Right forelimb (tissue), 1 donor: ENCODE results near the gene CHST8.
"Not testable (repeated sequence)": the region's sequence is repeated elsewhere in the genome, so short reads cannot be mapped to it uniquely, and the experiment has no call there.

Experiments used
- DNase-seq: peaks from one replicate; pipeline ENCODE4 v3.0.0-alpha.2; 2018

CHST8 gene

GRCh38 chr19:33693678-33694077, 71.9 kb downstream of the CHST8 start:
- DNase-seq, result no peak

GRCh38 chr19:33695547-33695946, 73.8 kb downstream of the CHST8 start:
- not testable (repeated sequence) for DNase-seq

- no peak for DNase-seq
Measured at GRCh38 chr19:33697766-33698165, 76.0 kb downstream of the CHST8 start.

GRCh38 chr19:33698576-33699435, 77.1 kb downstream of the CHST8 start:
- no peak for DNase-seq

GRCh38 chr19:33699754-33700407, 78.1 kb downstream of the CHST8 start:
- DNase-seq, result no peak

DNA sequence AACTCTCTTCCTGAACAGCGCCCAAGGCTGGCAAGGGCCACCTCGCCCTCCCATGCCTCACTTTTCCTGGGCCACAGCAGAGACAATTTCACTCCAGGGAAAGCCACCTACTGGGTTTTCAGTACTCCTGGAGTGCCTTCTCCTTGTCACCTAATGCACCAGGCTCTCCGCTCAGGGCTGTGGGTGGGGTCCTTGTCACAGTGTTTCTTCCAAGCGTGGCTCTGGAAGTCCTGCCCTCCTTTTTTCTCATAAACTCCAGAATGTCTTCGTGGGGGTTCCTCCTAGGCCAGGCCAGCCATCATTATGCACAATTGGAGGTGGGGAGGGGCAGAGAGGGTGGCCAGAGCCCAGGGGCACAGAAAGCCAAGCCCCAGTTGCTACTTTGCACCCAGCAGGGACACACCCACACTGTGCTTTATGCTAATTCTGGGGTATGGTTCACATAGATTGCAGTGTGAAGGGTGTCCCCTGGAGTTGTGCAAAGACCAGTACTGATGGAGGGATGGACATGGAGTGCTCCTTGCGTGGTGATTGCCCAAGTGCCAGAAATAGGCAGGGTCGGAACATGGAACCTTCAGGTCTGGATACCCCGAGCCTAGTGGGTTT, 78.8 kb downstream of the CHST8 start:
- no peak for DNase-seq

- no peak for DNase-seq
Measured at GRCh38 chr19:33701565-33701964, 79.8 kb downstream of the CHST8 start.

GRCh38 chr19:33702606-33703437, 81.1 kb downstream of the CHST8 start:
- no peak for DNase-seq

DNA sequence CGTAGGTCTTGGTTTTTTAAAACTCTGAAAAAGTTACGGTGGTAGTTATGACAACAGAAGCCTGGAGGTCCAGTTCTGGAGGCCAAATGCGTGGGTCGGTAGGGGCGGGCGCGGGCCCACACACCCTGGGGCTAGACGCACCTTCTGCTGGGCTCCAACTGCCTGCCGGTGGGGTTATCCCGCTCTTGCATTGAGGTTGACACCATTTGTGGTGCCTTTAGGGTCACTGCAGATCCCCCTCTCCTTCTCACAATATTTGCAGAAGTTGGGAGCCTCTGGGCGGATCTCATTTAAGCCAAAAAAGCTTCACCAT, 81.6 kb downstream of the CHST8 start:
- no peak for DNase-seq

DNA sequence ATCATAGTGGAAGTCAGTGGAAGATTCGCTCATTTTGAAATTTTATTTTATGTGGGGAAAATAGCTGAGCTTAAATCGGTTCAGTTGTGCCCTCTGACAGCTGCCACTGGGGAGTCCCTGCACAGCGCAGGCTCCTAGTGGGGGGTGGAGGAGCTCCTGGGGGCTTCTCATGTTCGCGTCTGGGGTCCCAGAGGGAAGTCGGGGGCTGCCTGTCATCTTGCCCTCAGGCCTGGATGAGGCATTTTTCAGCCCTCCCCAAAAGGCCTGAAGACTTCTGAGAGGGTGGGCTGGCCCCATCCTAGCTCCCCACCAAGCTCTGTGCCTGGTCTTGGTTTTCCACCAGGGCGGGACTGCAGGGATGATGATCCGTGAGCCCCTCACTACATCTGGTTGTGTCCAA, 82.1 kb downstream of the CHST8 start:
- DNase-seq, result no peak

- no peak for DNase-seq
Measured at GRCh38 chr19:33704271-33704670, 82.5 kb downstream of the CHST8 start.

DNA sequence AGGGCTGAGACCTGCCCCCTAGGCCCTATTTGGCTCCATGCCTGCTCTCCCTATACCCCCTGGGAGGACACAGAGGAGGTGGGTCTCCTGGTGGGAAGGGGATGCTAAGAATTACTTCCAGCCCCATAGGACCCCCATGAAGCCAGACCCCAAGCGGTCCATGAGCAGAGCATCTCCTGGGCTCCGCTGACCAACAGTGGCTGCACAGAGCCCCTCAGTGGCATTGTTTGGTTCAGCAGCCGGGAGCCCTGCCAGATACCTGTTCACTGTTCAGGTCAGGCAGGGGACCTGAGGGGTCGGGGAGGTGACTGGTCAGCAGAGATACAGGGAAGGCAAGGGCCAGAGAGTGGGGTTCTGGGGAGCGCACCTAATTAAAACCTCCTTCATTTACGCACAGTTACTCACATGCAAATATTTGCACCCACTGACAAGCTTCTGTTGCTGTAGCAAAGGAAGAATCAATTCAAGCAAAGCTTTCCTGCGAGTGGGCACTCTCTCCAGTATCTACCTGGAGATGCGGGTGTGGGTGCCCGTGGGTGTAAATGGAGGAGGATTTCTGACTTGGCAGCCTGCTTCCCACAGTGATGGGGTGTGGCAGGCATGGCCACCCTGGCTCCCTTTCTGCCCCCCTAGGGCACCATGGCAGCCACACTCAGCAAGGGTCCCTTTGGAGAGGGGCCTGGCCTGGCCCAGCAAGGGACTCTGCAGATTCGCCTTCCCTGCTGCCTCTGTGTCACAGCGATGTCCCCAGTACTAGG, 83.5 kb downstream of the CHST8 start:
- no peak for DNase-seq

DNA sequence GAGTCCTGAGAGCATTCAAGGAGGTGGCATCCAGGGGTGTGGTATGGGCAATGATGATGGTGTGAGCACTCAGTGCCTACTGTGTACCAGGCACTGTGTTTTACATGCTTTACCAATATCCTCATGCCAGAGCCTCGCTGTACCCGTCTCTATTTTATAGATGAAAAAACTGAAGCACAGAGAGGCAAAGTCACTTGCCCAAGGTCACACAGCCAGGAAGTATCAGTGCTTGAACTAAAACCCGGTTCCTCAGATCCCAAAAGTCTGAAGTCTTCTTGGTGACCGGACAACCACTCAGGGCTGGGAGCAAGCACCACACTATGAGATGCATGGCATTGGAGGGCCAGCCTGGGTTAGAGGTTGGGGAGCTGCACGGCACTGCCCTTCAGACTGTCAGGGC, 84.1 kb downstream of the CHST8 start:
- no peak for DNase-seq

- DNase-seq, result no peak
Measured at GRCh38 chr19:33706631-33707030, 84.9 kb downstream of the CHST8 start.

DNA sequence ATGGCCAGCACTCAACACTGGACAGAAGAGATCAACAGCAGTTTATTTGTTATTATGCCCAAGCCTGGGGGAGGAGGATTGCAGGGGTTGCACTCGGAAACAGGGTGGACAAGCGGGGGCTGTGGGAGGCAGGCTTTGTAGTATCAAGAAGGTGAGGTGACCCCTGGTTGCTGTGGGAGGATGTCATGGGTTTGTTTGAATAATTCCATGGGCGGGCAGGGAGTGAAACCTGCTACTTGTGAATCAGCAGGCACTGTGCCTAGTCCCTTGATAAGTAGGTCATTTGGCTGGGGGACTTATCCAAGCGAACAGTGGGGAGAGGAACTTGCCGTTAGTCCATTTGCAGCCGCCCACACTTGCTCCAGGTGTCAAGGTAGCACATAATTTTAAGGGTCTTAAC, 90.5 kb downstream of the CHST8 start:
- no peak for DNase-seq

DNA sequence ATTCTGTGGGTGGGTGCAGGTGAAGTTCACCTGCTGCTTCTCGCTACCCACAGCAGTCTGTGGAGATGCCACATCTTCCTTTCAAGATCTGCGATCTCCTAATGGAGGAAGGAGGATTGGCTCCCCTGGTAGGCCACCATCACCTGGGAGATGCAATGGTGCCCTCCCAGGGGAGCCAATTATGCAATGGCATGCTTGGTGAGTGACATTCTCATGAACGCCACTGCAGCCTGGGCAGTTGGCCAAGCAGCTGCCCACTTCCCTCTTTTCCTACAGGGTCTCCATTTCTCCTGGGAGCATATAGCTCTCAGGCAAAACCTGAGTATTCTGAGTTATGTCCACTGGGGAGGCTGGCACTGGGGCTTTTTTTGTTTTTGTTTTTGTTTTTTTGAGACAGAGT, 91.4 kb downstream of the CHST8 start:
- DNase-seq, result no peak

DNA sequence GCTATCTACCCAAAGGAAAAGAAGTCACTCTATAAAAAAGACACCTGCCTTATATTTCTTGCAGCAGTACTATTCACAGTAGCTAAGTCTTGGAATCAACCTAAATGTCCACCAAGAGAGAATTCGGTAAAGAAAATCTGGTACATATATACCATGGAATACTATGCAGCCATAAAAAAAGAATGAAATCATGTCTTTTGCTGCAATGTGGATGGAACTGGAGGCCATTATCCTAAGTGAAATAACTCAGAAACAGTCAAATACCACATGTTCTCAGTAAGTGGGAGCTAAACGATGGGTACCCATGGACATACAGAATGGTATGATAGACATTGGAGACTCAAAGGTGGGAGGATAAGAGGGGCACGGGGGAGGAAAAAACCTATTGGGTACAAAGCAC, 92.4 kb downstream of the CHST8 start:
- no peak for DNase-seq

- no peak for DNase-seq
Measured at GRCh38 chr19:33715462-33715861, 93.7 kb downstream of the CHST8 start.

DNA sequence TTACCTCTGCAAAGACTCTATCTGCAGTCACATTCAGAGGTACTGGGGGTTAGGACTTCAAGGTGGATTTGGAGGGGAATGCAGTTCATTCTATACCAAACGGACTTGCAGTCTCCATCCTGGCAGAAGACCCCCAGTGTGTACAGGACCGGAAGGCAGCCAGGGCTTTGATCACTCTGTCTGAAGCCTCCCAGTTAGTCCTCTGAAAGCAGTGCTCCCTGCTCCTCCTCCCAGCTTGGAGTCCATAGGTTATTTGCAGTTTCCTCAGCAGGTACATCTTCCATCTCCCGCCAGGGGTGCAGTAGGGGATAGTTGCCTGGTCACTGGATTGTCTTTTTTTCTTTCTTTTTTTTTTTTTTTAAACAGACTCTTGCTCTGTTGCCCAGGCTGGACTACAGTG, 96.1 kb downstream of the CHST8 start:
- DNase-seq, result no peak

DNA sequence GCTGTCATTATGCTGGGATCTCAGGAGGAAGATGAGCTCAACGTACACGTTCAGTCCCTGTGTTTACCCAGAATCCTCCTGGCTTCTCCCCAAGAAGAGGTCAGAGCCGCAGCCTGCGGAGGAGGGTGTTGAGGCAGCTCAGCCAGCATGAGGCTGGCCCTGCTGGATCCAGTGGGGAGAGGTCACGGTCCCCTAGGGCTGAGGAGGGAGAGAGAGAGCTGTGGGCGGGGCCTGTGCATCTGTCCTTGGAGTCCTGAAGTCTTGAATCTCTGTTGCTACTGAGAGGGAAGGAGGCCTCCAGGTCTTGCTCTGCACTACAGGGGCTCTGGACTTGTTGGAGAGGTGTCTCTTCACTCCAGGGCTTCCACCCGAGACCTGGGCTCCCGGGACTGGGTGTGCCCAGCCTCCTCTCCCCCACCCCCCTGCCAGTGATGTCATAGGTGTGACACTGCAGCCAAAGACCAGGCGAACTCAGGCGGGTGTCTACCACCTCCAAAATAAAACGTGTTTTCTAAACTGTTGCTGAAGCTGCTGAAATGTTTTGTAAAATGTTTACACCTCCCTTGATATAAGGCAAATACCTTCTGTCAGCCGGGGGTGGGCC, 97.0 kb downstream of the CHST8 start:
- DNase-seq, result no peak

DNA sequence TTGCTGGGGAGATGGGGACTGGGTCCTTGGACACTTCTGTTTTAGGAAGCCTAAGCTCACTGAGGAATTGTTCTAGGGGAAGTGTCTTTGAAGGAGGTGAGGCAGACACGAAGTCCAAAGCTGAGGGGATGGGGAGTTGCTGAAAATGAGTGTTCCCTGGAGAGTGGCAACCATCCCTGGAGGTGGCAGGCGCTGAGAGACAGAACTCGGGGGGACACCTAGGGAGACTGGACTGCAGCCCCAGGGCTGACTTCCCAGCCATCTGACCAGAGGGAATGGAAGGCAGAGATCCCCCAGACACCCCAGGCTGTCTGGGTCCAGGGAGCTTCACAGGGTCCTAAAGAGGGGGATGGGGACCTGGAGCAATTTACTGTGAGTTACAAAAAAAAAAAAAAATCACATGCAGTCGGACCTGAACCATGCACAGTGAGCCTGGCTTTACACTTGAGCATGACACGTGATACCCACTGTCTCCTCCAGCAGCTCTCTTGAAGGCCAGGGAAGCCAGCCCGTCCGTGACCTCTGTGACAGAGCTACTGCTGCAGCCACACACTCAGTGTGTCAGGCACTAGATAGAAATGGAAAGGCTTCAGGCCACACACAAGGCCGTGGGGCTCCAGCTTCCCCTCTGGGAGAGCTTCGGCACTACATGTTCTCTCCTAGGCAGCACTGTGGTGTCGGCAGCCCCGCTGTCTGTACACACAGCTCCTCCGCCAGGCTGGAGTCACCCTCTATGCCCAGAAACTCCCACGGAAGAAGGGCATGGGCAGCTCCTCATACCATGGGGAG, 97.8 kb downstream of the CHST8 start:
- DNase-seq, result no peak
